HG03460 (cell line): ENCODE results near the gene MYOCOS.
A peak's percentile ranks its signal among the peaks of the same experiment; 100 is the strongest.

Source experiments
- ATAC-seq: cut with Tn5 transposase; IDR thresholded peaks from one replicate; pipeline ENCODE4 v1.9.1; 2021; ENCODE audit not compliant: unreplicated experiment

MYOCOS gene

GRCh38 chr1:171623651-171624331 is 1.7 kb downstream of the MYOCOS start:
- ATAC-seq, result no peak

GRCh38 chr1:171625225-171625624 is 3.2 kb downstream of the MYOCOS start:
- ATAC-seq, result no peak

GRCh38 chr1:171627020-171627419 is 5.0 kb downstream of the MYOCOS start:
- ATAC-seq, result no peak

GRCh38 chr1:171628225-171628624 is 6.2 kb downstream of the MYOCOS start:
- ATAC-seq, result no peak

- ATAC-seq, result no peak
Measured at GRCh38 chr1:171635661-171636060, 13.6 kb downstream of the MYOCOS start.

- no peak for ATAC-seq
Measured at GRCh38 chr1:171636141-171636540, 14.1 kb downstream of the MYOCOS start.

- ATAC-seq, result no peak
Measured at GRCh38 chr1:171637928-171638576, 16.0 kb downstream of the MYOCOS start.

GRCh38 chr1:171640225-171640624 is 18.2 kb downstream of the MYOCOS start:
- ATAC-seq, result no peak

- ATAC-seq, result no peak
Measured at GRCh38 chr1:171641076-171641864, 19.2 kb downstream of the MYOCOS start.

- no peak for ATAC-seq
Measured at GRCh38 chr1:171642197-171642596, 20.2 kb downstream of the MYOCOS start.

- ATAC-seq, result no peak
Measured at GRCh38 chr1:171643156-171643555, 21.1 kb downstream of the MYOCOS start.

GRCh38 chr1:171644805-171645483 is 22.9 kb downstream of the MYOCOS start:
- peak; percentile 68 for ATAC-seq

GRCh38 chr1:171645553-171646248 is 23.7 kb downstream of the MYOCOS start:
- no peak for ATAC-seq

- ATAC-seq, result no peak
Measured at GRCh38 chr1:171646249-171646560, 24.2 kb downstream of the MYOCOS start.

GRCh38 chr1:171652234-171652822 is 30.3 kb downstream of the MYOCOS start, which contains the start of gene MYOC:
Gene MYOC, minus strand, starts transcription at chr1:171652688. Its CDS starts 77 bp downstream, at chr1:171652611.
- ATAC-seq, result no peak

- no peak for ATAC-seq
Measured at GRCh38 chr1:171653796-171654195, 31.8 kb downstream of the MYOCOS start.

GRCh38 chr1:171654201-171654941 is 32.3 kb downstream of the MYOCOS start:
- no peak for ATAC-seq

- peak; percentile 73 for ATAC-seq
Measured at GRCh38 chr1:171654942-171655745, 33.1 kb downstream of the MYOCOS start.

- ATAC-seq, result no peak
Measured at GRCh38 chr1:171655746-171656116, 33.7 kb downstream of the MYOCOS start.
